Ascending aorta (tissue), 2 donors: Measurements from ENCODE around the gene C12orf43. TPM values are rescaled to one million over a fixed set of nuclear protein-coding genes. Genes with fewer than 3 reads are reported as not detected.

Source experiments
- DNase-seq, 2 donors: peaks; one replicate each; pipeline ENCODE4 v3.0.0-alpha.2; 2019; ENCODE audit warnings: low spot score in 2 of 2
- H3K27ac ChIP-seq, 2 donors: fragments of 200-600 bp; sonication (generic); one replicate each; pipeline ENCODE4 v1.5.1; 2016 to 2017; ENCODE audit warnings: mild to moderate bottlenecking in 1 of 2
- H3K27me3 ChIP-seq: fragments of 200-600 bp; sonication (generic); one replicate; pipeline ENCODE4 v1.5.1; 2017
- H3K36me3 ChIP-seq, 2 donors: fragments of 200-600 bp; sonication (generic); one replicate each; pipeline ENCODE4 v1.5.1; 2016
- H3K4me1 ChIP-seq, 2 donors: fragments of 200-600 bp; sonication (generic); one replicate each; pipeline ENCODE4 v1.5.1; 2016 to 2017; ENCODE audit warnings: mild to moderate bottlenecking in 1 of 2
- H3K4me3 ChIP-seq, 2 donors: fragments of 200-600 bp; sonication (generic); one replicate each; pipeline ENCODE4 v1.5.1; 2016 to 2017; ENCODE audit warnings: mild to moderate bottlenecking in 1 of 2
- H3K9me3 ChIP-seq, 2 donors: fragments of 200-600 bp; sonication (generic); one replicate each; pipeline ENCODE4 v1.5.1; 2016
- CTCF ChIP-seq, 3 experiments: fragments of 200-600 bp in 2 of 3; fragments of 450-650 bp in 1 of 3; sonication (generic) in 2 of 3; IDR thresholded peaks; one replicate each; pipeline ENCODE4 v1.5.1; 2016 to 2019; ENCODE audit warnings: antibody characterized with exemption in 3 of 3, mild to moderate bottlenecking in 1 of 3, moderate library complexity in 1 of 3
- intact Hi-C: fragments of 100-400 bp; cut with DNase I; formaldehyde crosslinking; loops from one replicate; pipeline ENCODE4 v1.15.1; 2023
- total RNA-seq: library from RNA; depleted of rRNA; stranded (reverse); fragments of >200 nt; gene quantifications from one replicate; pipeline ENCODE4 v1.1.0, GENCODE V29; 2016

C12orf43 gene
- total RNA-seq, 1 donor from 2014 or later, result 47.1 TPM

- H3K27me3 ChIP-seq, result no peaks in the 10 kb centered on the region
- H3K27ac ChIP-seq, result no peak overlapping the region
- intact Hi-C loops, result no loop called here
- peak in 2 of 3 experiments; percentile 25 to 38 for TF ChIP-seq CTCF (IDR thresholded peaks at IDR 0.05)
- H3K9me3 ChIP-seq, result no peaks in the 10 kb centered on the region
- no peak for DNase-seq
- peaks cover 51 to 73% of the 10 kb centered on the region in 2 donors for H3K36me3 ChIP-seq
- no peak overlapping the region for H3K4me3 ChIP-seq
- H3K4me1 ChIP-seq, result no peaks in the 10 kb centered on the region
Measured at GRCh38 chr12:121005346-121005815, 10.9 kb downstream of the C12orf43 start.

- Histone ChIP-seq H3K27ac (no peak overlapping the region), H3K36me3 (peaks cover 41 to 62% of the 10 kb centered on the region in 2 donors), H3K9me3 (no peaks in the 10 kb centered on the region), H3K27me3 (no peaks in the 10 kb centered on the region), H3K4me1 (peaks cover 0 to 2% of the 10 kb centered on the region in 2 donors), H3K4me3 (no peak overlapping the region)
- intact Hi-C loops, result no loop called here
- DNase-seq, result no peak
- no peak for TF ChIP-seq CTCF (IDR thresholded peaks at IDR 0.05)
Measured at GRCh38 chr12:121004253-121004815, 12.0 kb downstream of the C12orf43 start.

- TF ChIP-seq CTCF (IDR thresholded peaks at IDR 0.05), result no peak
- intact Hi-C loops, result no loop called here
- no peak for DNase-seq
- Histone ChIP-seq H3K27me3 (no peaks in the 10 kb centered on the region), H3K4me1 (peaks cover 0 to 2% of the 10 kb centered on the region in 2 donors), H3K4me3 (no peak overlapping the region), H3K36me3 (peaks cover 37 to 55% of the 10 kb centered on the region in 2 donors), H3K9me3 (no peaks in the 10 kb centered on the region), H3K27ac (no peak overlapping the region)
Measured at GRCh38 chr12:121003650-121004049, 12.6 kb downstream of the C12orf43 start.

- intact Hi-C loops, result no loop called here
- Histone ChIP-seq H3K27me3 (no peaks in the 10 kb centered on the region), H3K4me3 (no peak overlapping the region), H3K4me1 (peaks cover 0 to 2% of the 10 kb centered on the region in 2 donors), H3K27ac (no peak overlapping the region), H3K9me3 (no peaks in the 10 kb centered on the region), H3K36me3 (peaks cover 37 to 41% of the 10 kb centered on the region in 2 donors)
- no peak for TF ChIP-seq CTCF (IDR thresholded peaks at IDR 0.05)
- DNase-seq, result no peak
Measured at GRCh38 chr12:121001841-121002483, 14.3 kb downstream of the C12orf43 start.

- Histone ChIP-seq H3K27me3 (no peaks in the 10 kb centered on the region), H3K4me3 (no peak overlapping the region), H3K27ac (no peak overlapping the region), H3K4me1 (peaks cover 0 to 2% of the 10 kb centered on the region in 2 donors), H3K9me3 (no peaks in the 10 kb centered on the region), H3K36me3 (peaks cover 36 to 37% of the 10 kb centered on the region in 2 donors)
- no peak for DNase-seq
- TF ChIP-seq CTCF (IDR thresholded peaks at IDR 0.05), result no peak
- intact Hi-C loops, result no loop called here
Measured at GRCh38 chr12:121001060-121001459, 15.2 kb downstream of the C12orf43 start.
